ENCODE results near the gene BANP.
"Not testable (repeated sequence)": the region's sequence is repeated elsewhere in the genome, so short reads cannot be mapped to it uniquely, and the experiment has no call there.

The BANP gene, protein sequence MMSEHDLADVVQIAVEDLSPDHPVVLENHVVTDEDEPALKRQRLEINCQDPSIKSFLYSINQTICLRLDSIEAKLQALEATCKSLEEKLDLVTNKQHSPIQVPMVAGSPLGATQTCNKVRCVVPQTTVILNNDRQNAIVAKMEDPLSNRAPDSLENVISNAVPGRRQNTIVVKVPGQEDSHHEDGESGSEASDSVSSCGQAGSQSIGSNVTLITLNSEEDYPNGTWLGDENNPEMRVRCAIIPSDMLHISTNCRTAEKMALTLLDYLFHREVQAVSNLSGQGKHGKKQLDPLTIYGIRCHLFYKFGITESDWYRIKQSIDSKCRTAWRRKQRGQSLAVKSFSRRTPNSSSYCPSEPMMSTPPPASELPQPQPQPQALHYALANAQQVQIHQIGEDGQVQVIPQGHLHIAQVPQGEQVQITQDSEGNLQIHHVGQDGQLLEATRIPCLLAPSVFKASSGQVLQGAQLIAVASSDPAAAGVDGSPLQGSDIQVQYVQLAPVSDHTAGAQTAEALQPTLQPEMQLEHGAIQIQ

DNA sequence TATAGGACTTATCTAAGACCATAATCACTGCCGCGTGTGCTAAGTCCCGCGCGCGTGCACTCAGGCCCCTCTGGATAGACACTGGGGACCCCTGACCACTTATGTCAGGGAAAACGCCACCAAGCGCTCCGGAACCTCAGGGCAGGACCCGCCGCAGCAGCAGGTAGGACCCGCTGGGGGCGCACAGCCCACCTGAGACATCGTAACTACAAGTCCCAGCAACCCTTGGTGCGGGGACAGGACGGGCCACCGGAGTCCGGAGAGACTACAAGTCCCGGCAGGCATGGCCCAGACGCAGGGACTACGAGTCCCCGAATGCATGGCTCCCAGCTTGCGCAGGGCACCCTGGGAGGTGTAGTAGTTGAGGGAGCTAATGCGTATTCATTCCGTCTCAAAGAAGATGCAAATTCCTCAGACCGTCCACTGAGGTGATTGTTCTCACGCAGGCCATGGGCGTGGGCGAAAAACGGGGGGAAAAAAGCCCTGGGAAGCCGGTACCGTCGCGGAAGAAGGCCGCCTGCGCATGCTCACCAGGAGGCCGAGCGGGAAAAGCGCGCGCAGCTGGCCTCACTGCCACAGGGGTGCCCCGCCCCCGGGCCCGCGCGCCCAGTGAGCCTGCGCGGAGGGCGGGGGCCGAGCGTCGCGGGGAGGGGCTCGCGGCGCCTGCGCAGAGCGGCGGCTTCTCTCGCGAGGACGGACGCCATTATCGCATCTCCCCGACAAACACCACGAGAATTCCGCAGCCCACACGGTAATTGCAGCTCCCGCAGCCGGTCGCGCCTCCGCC is at the start of gene BANP:
BANP (plus strand) TSS at position 670 of the 787 bp plus-strand sequence. CDS start 23,682 bp downstream, outside the sequence.
- peak; percentile 87 to 99 (median 98) for DNase-seq

DNA sequence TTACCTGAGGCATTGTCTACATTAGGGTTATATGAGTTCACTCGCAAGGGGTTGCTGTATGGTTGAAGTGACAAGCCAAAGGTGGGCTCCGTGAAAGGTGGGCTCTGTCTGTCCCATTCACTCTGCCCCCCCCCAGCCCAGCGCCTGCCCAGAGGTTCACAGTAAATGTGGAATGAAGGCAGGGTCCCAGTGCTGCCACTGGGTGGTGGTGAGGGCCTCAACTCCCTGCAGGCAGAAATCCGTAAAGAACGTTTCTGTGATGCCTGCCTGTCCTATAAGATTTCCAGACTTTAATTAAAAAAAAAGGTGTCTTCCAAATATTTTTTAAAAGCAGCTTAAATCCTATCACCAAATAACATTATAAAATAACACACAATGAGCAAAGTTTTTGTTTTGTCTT is 46.3 kb upstream of the BANP start:
- not testable (repeated sequence) for DNase-seq

DNA sequence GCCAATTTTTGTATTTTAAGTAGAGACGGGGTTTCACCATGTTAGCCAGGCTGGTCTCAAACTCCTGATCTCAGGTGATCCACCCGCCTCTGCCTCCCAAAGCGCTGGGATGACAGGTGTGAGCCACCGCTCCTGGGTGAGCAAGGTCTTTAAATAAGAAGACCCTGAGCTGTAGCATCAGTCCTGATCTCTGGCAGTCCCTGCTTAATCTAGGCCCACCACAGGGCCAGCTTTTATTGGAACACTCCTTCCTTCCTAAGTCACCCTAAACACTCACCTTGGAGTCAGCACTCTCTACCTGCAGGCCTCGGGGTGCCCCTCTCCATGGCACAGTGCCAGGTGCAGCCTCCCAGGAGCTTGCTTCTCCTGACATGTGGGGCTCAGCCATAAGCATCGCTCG is 45.7 kb upstream of the BANP start:
- not testable (repeated sequence) for DNase-seq

DNA sequence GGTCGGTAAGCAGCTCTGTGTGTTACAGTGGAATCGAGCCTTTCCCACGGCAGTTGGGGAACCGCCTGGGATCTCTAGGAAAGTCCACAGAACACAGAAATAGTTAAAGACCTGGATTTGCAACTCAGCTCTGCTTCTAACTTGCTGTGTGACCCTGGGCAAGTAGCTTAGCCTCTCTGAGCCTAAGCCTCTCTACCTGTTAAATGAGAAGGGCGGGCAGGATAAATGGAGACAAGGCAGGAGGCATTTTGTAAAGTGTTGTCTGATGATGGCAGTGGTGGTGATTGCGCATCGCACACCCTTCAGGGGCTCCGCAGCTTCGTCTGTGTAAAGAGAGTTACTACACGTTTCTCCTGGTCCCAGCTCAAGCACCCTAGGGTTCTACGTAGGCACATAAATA is 43.1 kb upstream of the BANP start:
- not testable (repeated sequence) for DNase-seq

DNA sequence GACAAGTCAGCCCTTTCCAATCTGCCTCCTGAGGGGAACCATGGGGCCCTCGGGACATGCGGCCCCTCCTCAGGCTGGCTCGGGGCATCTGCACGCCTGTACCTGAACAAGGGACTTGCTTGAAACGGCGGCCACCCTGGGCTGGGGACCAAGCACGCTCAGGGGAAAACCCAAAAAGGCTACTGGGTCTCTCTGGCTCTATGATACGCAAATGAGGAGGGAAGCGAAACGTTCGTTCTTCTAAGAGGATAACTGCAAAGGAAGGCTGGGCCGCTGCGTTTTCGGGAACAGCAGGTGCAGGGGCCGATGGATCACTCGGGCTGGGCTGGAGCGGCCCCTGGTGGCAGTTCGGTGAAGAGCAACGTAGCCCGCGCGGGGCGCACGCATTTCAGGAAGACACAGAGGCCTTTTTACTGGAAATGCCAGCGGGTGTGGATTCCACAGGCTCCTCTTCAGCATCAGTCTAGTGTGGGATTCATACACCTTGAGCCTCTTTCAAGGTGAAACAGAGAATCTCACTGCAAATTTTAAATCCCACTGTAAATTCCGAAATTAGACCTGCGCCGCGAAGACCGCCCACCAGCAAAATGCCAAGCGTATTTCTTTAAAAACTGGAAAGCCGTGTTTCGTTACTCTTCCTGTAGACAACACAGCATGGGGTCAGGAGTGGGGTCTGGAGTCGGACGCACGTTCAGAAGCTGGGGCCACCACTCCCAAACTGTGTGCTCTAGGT is 41.9 kb upstream of the BANP start:
- DNase-seq: peak in 11 of 14 donors; percentile 9 to 68 (median 32)

DNA sequence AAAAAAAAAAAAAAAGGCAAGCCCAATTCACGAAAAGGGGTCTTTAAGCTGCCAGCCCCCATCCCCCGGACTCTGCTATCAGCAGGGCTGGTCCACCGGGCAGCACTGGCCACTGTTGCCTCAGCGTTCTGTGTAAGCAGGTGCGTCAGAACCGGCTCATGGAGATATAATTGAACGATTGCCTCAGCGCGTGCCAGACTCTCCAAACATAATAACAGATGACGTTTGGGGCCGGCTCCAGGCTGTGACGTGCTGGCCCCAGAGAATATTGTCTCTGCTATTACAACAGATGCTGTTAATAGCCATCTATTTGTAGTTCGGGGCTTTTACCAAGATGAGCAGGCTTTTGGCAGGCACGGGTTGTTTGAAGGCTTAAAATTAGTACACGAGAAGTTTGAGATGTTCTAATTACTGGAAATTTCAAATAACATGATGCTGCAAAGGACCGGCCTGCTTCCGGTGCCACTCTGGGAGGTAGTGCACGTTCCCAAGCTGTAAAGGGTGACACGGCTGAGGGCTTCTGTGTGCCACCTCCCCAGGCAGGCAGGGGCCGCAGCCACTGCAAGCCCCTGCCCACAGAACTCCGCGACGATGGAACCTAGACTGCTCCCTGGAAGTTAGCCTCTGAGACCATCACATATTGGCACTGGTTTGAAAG is 40.0 kb upstream of the BANP start:
- peak in 1 of 14 donors; percentile 85 for DNase-seq

DNA sequence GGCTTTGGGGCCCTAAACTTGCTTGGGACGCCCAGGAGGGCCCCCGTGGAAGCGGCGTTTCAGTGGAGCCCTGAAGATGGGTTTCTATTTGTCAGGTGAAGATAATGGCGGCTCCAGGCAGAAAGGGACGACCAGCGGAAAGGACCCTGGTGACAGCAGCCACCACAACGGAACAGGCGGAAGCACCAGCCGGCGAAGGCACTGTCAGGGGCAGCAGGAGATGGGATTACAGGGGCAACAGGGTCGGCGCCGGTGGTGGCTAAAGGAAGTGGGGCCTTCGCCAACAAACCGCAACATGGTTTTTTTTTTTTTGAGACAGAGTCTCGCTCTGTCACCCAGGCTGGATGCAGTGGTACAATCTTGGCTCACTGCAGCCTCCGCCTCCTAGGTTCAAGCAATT is 38.5 kb upstream of the BANP start:
- DNase-seq: not testable (repeated sequence)

DNA sequence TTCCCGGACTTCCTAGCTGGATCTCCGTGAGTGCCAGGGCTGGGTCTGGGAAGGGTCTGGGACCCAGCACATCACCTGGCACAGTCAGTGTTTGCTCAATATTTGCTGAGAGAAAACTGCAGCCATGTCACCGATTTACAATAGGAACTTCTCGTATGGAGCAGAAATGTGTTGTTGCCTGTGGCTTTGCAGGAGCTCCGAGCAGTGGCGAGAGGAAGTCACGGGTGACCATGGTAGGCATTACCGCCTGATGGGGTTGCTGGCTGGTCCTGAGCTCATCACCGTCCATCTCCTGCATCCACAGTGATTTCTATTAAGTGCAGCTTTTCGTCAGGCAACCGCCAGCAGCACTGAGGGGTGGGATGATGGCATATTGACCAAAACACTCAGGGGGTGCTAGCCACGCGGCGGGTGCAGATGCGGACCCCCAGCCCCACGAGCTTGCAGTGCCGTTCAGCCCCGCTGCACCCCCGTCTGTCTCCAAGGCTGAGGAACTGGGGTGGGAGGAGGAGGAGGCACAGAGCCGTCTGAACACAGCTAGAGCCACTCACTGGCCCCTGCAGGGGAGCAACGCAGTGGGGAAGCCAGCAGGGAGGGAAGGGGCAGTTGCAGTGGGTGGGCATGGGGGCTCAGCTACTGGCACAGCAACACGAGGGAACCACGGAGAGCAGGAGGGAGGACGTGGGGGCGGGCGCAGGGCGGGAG is 37.1 kb upstream of the BANP start:
- DNase-seq: not testable (repeated sequence)

DNA sequence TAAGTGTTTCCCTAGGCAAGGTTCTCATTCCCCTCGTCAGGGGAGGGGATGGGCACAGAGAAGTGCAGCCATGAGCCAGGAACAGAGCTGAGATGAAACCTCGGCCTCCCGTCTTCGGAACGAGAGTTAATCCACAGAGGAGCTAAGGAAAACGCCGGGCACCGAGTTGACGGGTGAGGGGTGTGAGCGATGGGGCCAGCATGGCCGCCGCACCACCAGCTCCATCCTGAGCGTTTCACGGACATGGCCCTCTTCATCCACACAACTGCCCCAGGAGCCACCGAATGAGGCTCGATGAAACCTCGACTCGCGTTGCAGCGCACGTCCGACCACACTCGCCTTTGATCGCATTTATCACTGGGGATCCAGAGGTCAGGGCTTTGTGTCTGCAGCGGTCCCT is 36.4 kb upstream of the BANP start:
- no peak for DNase-seq

DNA sequence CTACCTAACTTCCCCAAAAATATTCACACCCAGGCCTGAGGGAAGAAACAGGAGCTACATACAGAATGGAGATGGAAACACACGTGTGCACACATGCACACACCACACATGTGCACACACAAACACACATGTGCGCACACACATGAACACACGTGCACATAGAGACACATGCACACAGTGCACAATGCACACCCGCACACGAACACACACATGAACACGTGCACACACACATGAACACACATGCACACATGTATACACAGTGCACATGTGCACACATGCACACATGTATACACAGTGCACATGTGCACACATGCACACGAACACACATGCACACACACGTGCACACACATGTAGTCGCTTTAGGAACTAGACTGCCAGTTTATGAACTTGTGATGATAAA is 33.7 kb upstream of the BANP start:
- DNase-seq: no peak

DNA sequence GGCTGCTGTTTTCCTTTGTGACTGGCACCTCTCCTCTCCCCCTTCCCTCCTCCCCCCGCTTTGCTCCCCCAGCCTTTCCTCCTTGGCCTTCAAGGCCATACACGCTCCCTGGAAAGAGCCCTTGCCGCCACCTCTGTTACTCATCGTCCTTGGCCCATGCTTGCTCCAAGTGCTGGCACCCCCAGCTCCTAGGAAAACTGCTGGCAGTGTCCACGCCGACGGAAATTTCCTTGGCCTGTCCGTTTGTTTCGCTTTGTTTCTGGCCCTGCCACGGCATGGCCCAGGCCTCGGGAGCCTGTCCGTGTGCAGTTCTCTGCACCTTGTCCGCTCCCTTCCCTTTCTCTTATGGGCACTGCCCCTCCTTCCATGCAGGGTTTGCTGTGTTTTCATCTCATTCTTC is 32.9 kb upstream of the BANP start:
- peak in 8 of 14 donors; percentile 18 to 81 (median 39) for DNase-seq

DNA sequence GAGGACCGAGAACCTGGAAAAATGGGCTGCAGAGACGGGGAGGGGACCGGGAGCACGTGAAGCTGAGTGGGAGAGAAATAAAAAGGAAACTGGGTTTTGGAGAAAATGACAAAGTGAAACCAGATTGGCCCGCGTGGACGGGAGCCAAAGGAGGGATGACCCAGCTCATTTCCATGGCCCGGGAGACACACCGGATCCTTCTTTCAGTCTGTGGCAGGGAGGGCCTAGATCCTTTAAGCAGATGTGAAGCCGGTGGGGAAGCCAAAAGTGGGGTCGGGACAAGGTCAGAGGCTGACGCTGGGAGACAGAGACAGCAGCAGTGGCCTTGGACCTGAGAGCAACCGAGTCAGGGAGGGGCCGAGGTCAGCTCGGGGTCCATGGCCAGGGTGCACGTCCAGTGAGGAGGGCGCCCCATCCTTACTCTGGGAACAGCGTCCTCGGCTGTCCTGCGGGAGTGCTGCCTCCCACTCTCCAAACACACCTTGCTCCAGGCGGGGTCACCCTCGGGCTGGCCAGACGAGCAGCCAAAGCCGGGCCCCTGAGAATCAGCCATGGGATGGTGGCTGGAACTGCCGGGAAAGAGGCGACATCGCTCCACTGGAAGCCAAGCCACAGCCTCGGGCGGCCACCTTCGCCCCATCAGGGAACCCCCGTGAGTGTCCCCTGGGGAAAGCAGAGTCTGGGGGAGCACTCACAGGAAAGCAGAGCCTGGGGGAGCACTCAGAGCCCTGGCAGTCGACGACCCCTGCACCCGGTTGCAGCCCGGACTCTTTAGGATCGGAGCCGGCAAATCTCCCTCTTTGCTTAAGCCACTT is 32.2 kb upstream of the BANP start:
- peak in 6 of 14 donors; percentile 27 to 50 (median 28) for DNase-seq

DNA sequence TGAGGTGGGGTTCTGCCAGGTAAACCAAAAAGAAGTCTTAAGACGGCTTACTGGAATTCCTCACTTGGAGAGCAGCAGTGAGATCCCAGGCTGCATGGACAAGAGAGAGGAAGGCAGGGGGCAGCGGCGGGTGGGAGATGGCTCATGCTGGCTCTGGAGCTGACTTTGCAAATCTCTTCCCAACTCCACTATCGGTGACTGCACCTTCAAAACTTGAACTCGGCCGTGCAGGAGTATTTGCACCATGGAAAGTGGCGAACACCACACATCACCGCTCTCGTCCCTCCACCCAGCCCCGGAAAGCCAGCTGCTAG is 31.6 kb upstream of the BANP start:
- no peak for DNase-seq

DNA sequence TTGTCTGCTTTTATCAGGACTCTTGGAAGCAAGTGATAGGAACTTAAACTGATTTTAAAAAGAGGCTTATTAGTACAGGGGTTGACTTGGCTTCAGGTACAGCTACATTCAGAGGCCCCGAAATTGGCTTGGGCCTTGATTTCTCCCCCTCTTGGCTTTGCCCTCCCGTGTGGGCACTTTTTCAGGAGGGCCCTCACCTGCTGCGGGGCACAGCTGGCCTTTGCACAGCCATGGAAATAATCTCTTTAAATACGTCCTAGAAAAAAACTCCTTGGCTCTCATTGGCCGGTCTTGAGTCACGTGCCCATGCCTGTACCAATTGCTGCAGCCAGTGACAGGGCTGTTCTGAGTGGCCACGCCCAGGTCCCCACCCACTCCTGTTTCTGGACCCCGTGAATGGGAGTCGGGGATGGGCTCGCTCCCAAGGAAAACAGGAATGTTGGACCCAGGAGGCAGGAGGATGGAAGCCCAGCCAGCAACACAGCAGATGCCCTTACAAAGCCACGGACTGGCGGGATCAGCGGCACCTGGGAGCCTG is 29.9 kb upstream of the BANP start:
- DNase-seq: peak in 2 of 14 donors; percentile 59 to 96

DNA sequence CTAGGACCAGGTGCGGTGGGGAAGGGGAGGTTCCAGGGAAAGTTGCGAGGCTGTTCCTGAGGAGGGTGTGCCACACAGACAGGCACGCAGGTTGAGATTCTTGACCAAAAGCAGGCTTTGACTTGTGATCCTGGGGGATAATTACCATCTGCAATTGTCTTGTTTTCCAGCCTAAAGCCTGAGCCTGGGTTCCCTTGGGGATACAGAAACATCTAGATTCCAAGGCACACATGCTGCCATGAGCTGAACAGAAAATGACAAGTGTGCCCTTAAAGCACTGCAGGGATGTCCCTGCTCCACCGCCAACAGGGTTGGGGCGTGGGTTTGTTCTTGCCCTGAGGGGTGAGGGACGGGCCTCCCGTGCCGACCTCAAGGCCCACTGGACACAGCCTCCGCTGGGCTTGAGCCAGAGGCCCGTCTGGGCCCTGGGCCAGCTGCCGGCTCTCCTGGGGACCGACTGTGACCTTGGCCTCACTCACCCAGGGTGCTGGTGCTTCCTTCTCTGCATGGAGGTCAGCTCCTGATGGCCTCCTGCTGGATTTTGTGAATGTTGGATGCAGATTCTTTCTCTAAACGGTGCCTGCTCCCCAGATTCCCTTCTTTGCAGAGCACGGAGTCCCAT is 28.9 kb upstream of the BANP start:
- DNase-seq: no peak

DNA sequence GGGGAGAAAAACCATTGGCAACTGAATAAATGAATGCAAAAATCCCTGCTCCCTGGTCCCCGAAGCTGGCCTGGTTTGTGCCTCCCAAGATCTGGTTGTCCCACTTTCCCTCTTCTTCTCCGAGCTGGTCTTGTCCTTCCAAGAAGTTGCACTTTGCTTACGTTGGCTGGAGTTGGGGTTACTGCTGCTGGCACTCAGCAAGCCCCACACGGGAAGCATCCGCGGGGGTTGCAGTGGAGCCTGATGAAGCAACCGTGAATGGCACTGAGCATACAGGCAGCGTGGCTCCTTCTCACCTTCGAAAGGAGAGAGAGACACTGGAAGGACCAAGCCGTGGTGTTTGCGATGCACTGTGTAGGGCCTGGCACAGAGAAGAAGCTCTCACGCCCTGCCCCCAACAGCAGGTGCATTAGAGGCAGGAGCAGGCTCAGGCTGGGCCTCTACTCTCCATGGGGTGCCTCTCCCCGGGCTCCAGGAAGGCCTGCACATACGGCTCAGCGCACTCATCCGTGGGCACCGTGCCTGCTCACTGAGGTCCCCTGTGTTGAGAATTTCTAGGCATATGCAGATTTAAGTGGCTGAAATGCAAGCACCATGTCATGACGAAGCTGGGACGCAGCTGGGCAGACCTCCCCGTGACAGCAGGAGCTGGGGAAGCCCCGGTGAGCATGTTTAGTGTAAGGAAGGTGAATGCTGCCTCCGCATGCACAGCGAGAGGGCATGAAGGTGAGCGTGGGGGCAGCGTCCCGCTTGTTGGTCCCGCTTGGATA is 27.0 kb upstream of the BANP start:
- DNase-seq: peak in 1 of 14 donors; percentile 33

DNA sequence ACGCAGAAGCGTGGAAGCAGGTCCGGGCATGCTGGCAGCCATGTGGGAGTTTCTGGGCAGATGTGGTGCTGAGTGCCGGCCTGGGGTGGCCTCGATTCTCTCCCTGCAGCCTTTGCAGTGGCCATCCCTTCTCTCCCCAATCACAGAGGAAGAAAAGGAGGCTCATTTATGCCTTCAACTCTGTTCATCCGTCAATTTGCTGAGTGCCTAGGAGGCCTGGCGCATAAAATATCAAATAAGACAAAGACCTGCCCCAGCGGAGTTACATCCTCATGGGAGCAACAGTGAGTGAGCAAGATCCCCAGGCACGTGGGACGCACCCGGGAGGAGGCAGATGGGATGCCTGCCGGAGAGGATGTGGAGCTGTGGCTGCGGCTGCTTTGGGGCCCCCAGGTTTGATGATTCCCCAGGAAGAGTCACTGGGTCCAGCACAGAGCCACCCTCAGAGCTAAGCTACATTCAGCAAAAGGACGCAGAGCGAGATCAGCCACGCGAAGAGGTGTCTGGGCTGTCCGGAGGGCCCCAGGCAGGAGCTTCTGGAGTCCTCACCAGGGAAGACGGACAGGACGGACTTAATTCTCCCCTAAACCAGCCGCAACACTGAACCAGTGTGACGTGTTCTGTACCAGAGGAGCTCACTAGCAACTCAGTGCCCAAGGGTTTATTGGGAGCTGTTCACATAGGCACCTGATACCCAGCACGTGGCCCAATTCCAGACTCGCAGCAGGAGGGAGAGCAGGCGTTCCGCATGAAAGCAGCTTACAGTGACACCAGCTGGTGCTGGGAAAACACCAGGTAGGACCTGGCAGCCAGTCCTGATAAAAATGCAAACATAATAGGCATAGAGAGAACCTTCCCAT is 26.2 kb upstream of the BANP start:
- DNase-seq: peak in 2 of 14 donors; percentile 19 to 90
